ENCODE data around the gene DCTPP1. TPM values are rescaled to one million over a fixed set of nuclear protein-coding genes. Genes with fewer than 3 reads are reported as not detected.

The DCTPP1 gene
- total and polyA plus RNA-seq, 9 of the 15 experiments (the other 6 are each of a cell fraction or from before 2014, with no cell fraction given): 45.0 to 132 (median 80.6) TPM

GRCh38 chr16:30378236-30379157, 51.3 kb downstream of the DCTPP1 start (continued):
- TF ChIP-seq IRF9 (tag; IDR thresholded peaks at IDR 0.05) (no peak), CHD2 (IDR thresholded peaks at IDR 0.05; ENCODE audit: low read depth, low read length) (peak; percentile 22; the same call in 1 of the 2 replicates), GATAD2A (IDR thresholded peaks at IDR 0.05) (0 out of 2 replicates have a peak, but pooled peaks have one; percentile 16), SETDB1 (IDR thresholded peaks at IDR 0.05; ENCODE audit: low read length) (no peak), POLR2H (tag; IDR thresholded peaks at IDR 0.05; ENCODE audit: low read depth) (peak; percentile 74; the same call in 1 of the 2 replicates), RNF219 (CRISPR knock-in tag; IDR thresholded peaks at IDR 0.05) (no peak), DIDO1 (tag; IDR thresholded peaks at IDR 0.05; ENCODE audit: low read depth) (no peak), HDAC1 (IDR thresholded peaks at IDR 0.05) (peak in 1 of 2 experiments; percentile 92; a peak in 2 of 4 replicates), ATF3 (IDR thresholded peaks at IDR 0.05) (no peak), ATF3 (CRISPR knock-in tag; conservative IDR thresholded peaks at IDR 0.05) (no peak), SP1 (CRISPR knock-in tag; IDR thresholded peaks at IDR 0.05) (peak; percentile 85), MNT (conservative IDR thresholded peaks at IDR 0.05) (peak in 1 of 2 experiments; percentile 69; a peak in 2 of 4 replicates), GABPB1 (CRISPR knock-in tag; IDR thresholded peaks at IDR 0.05) (peak; percentile 59), SIN3A (IDR thresholded peaks at IDR 0.05; ENCODE audit: borderline replicate concordance in 2 of 2, control insufficient read depth in 1 of 2, low read depth in 2 of 2, low read length in 2 of 2) (peak; percentile 14 to 66; a peak in 2 of 4 replicates), ZNF717 (CRISPR knock-in tag; IDR thresholded peaks at IDR 0.05) (no peak), TEAD2 (tag; IDR thresholded peaks at IDR 0.05) (no peak), ZNF644 (tag; IDR thresholded peaks at IDR 0.05; ENCODE audit: low read depth) (no peak)

All from K562 (cell line).